NOMO-1 (cell line): Measurements from ENCODE around the gene IRF8.

Experiments used
- DNase-seq, 2 experiments: peaks; one replicate each; lab custom pipeline; 2025; ENCODE audit not compliant: unreplicated experiment in 2 of 2; lab: John Stamatoyannopoulos, UW

The IRF8 gene

DNA sequence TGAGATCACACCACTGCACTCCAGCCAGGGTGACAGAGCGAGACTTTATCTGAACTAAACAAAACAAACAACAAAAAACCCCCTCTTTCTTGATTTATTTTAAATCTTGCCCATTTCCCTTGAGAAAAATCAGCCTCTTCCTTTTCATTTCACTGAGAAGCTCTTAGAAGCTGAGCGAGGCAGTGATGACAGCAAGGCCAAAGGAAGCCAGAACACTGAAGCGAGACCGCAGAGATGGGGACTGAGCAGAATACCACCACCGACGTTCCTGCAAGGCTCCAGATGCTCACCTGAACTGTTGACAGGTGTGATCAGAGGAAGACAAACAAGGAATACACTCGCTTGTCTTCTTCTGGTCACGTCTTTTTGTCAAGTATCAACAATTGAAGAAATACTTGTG, 30.5 kb upstream of the IRF8 start:
- no peak for DNase-seq

DNA sequence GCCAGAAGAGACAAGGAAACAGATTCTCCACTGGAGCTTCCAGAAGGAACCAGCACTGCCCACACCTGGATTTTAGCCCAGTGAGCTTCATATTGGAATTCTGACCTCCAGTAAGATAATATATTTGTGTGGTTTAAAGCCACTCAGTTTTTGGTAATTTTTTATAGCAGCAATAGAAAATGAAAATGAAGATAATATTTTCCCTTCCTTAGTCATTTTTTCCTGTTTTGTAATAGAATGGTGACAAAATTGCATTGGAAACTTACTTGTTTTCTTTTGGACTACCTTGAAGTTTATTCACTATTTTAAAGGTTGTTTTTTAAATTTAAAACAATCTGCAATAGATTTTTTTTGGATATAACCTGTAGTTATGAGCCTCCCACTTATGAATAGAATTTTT, 29.8 kb upstream of the IRF8 start:
- DNase-seq: no peak

DNA sequence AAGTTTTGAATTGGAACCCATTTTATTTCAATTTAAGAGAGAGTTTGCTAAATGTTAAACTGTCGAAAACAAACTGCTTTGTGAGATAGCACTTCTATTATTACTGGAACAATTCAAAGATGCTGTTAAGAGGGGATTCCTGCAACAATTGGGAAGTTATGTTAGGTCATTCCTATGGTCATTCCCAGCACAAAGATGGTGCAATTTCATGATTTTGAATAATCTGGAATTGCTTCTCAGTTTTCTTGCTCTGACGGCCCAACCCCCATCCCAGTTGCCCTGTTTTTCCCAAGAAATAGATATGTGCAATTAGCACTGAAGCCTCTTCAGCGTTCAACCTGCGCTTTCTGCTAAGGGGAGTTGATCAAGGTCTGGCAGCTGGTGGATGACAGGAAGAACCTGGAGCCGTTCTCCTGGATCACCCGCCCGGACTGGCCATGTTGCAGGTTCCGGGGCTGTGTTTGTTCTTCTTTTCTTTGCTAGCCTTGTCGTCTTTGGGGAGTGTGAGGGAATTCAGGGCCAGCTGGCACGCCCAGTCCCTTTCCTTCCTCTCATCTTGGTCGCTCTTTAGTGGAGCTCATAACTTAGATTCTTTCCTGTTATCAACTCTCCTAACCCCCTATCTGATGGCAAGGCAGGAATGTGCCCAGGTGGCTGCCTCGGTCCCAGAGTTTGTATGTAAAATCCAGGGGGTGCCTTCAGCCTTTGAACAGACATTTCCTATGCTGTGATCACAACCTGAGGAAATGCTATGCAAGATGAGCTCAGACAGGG, 29.0 kb upstream of the IRF8 start:
- peak in 1 of 2 experiments; percentile 20 for DNase-seq

DNA sequence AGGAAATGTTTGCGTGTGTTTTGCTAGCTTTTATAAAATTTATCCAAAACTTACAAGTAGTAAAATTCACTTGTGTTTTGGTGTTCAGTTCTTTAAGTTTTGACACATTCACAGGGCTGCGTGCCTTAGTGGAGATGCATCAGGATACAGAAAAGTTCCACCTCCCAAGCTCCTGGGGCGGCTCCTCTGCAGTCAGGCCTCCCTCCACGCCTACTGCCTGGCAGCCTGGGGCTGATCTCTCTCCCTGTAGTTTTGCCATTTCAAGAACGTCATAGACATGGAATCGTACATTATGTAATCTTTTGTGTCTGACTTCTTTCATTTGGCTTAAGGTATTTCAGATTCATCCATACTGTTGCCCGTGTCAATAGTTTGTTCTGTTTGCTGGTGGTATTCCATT, 27.2 kb upstream of the IRF8 start:
- no peak for DNase-seq

DNA sequence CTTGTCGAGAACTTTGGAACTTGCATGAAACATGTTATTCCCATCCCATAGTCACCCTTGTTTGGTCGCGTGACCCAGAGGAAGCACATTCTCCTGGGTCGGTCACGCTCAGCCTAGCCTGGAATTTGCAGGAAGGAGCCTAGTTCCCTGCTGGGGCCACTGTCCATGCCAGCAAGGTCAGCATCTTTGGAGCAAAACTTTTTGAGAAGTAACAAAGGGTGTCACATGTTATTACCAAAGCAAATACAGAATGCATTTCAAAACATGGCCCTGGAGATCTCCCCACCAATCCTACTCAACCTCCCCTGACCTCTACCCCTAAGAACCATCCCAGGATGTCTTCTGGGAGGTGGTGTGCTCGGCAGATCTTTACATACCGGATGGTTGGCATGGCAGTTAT, 26.2 kb upstream of the IRF8 start:
- no peak for DNase-seq

DNA sequence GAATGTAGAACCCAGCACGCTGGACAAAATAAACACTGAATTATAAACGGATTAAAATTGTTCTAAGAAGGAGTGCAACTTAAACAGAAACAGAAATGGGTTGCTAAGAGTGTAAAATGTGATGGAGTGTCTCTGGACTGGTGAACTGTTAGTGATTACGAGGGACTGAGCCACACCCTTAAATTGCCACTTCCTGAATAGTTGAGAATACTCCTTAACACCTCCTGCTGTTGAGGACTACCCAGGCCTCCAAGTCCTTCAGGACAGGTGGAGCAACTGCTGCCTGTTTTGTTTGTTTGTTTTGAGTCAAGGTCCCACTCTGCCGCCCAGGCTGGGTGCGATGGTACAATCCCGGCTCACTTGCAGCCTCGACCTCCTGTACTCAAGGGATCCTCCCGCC, 25.8 kb upstream of the IRF8 start:
- DNase-seq: peak in 1 of 2 experiments; percentile 56

DNA sequence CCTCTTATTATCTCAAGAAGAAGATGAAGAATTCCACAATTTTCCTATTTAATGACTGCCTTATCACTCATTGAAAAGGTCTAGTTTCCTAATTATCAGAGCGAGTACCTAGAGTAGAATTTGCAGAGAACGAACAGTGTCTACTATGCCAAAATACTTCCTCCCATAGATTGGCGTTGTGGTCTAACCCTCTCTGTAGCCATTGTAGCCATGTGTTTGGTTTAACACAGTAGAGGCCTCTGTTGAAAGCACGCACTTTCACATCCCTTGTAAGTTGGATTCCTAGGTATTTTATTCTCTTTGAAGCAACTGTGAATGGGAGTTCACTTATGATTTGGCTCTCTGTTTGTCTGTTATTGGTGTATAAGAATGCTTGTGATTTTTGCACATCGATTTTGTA, 24.9 kb upstream of the IRF8 start:
- DNase-seq: peak; percentile 47 to 90

DNA sequence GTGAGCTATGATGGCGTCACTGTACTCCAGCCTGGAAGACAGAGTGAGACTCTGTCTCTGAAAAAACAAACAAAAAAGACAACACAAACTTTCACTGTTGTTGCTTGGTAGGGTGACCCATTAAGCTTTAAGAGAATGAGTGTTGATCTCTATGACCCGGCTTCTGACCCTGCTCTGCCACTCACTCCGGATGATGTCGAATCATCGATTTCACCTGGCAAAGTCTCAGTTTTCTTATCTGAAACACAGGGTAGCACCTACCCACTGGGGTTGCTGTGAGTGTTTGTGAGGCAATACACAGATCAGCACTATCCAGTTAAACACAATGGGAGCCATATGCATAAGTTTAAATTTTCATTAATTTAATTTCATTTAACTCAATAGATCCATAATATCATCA, 20.6 kb upstream of the IRF8 start:
- no peak for DNase-seq

DNA sequence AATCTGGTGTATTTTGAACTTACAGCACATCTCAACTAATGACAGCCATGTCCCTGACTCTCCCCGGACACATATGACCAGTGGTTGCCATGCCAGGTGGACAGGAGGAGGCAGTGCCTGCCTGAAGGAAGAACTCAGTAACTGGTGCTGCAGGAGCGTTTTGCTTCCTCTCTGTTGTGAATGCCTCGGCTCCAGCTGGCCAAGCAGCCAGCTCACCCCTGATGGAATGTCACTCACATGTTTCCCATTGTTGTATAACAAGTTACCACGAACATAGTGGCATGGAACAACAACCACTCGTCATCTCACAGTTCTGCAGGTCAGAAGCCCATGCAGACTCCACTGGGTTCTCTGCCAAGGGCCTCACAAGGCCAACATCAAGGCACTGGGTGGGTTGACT, 20.1 kb upstream of the IRF8 start:
- no peak for DNase-seq

DNA sequence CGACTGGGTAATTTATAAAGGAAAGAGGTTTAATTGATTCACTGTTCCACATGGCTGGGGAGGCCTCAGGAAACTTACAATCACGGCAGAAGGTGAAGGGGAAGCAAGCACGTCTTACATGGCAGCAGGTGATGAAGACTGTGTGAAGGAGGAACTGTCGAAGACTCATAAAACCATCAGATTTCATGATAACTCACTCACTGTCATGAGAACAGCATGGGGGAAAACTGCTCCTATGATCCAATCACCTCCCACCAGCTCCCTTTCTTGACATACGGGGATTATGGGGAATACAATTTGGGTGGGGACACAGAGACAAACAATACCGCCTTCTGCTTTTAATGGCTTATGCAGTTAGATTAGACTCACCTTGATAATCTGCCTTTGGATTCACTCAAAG, 19.4 kb upstream of the IRF8 start:
- DNase-seq: no peak

DNA sequence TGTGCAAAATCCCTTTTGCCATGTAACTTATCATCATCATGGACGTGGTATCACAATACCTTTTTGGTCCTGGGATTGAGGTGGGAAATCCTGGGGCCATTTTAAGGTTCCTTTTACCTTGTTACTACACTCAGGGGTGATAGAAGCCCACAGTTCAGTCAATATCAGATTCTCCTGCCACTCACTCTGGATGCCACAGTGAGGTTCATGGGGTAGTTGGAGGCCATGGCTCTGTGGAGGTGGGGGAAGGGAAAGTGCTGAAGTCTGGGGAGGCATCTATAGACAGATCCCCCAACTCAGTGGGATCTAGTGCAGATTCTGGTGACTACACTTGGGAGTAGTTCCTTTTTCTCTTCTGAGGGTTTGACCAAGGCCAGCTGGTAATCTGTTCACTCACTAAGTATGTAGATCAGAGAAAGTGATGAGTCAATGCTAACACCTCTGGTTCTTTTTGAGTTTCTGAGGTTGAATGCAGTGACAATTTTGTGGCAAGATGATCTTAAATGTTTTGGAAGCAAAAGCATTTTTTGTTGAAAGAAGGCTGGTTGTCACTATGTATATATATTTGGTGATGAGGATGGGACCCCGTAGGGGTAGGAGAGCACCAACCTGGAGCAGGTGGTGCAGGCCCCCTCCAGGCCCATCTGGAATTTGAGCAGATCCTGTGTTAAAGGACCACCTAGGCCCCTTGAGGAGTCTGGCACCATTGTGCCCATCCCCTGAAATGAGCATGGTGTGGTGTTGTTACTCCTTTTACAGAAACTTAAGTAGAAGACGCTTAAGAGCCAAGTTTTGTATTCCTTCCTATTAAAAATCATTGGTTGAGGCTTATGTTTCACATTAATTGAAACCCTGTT, 18.8 kb upstream of the IRF8 start:
- DNase-seq: peak in 1 of 2 experiments; percentile 30

DNA sequence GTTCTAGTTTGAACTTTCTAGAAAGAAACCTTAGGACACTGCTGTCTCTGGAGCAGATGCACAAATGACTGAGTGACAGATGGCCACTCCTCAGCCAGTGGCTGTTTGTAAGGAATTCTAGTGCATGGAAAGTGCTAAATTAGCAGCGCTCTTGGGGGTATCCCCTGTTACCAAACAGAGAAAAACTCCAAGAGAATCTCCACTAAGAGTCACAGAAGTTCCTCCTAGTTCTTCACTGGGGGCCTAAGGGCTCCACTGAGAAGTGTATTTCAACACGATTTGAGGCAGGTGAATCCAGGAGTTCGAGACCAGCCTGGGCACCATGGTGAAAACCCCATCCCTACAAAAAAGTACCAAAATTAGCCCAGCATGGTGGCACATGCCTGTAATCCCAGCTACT, 18.1 kb upstream of the IRF8 start:
- DNase-seq: no peak

DNA sequence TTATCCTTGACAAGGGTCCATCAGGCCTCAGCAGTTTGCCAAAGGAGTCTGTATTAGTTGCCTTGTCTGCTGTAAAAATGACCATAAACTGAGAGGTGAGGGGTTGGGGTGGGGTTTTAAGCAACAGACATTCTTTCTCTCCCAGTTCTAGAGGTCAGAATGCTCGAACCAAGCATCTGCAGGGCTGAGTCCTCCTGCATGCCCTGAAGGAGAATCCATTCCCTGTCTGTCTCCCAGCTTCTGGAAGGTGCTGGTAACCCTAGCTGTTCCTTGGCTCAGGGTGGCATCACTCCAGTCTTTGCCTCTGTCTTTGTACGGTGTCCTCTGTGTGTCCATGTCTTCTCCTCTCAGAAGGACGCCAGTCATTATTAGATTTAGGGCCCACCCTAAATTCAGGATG, 17.5 kb upstream of the IRF8 start:
- no peak for DNase-seq

DNA sequence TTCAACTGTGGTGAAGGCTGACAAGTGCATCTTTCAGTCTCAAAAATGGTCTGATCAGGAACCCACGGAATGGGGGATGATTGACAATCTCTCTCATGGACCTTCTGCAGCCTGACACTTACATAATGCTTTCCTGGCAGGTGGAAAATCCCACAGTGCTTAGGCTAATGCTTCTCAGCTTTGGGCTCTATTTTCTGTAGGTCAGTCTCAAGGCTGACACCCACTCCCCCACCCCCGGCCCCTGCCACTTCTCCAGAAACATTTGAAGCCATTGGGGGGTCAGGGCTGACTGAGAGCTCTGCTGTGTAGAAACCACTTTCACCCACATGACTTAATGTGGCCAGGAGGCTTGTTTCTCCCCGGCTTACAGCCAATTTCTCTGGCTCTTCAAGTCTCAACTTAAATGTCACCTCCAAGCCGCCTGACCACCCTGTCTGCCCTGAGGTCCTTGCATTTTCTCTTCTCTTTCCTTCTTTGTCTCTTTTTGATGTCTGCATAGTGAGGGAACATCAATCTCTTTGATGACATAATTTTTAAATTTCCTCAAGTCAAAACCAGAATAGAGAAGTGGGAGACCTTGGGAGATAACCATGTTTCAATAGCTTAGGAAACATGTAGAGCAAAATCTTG, 16.7 kb upstream of the IRF8 start:
- DNase-seq: peak; percentile 31 to 65

DNA sequence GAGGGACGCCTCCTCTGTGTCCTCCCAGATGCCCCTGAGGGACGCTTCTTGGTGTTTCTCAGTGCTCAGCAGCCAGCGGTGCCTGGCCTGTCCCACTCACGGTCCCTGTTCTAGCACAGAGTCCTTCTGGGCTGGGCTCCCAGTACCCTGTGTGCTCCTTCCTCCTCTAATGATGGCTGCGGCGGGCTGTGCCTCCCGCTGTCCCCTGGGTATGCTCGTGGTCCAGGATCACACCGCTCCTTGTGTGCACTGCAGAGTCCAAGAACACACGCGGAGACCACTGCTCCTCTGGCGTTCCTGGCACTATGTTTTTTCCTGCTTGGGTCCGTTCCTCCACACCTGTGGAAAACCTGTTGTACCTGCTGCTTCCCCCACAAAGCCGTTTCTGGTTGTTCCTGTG, 15.1 kb upstream of the IRF8 start:
- no peak for DNase-seq

DNA sequence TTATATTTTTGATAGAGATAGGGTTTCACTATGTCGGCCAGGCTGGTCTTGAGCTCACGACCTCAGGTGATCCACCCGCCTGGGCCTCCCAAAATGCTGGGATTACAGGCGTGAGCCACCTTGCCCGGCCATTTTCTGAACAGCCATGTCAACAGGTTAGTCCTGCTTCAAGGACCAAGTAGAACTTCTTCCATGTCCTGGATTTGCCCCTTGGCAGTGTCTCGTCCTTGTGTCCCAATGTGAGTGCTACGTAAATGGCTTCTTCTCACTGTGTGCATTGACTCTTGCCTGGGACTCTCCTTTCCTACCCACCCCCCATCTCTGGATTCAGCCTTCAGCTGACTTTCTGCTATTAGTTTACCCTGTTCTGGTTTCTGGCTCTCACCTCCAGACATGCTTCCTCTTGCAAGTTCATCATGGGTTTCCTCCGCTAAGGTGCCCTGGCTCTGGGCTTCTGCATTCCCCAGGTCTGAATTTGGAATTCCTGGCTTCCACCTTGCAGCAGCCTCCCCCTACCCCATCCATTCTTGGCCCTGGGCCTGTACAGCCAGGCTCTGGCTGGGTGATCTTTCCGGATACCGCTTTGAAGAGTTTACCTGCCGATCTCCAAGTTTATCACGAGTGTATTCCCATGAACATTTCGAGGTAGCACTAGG, 14.0 kb upstream of the IRF8 start:
- no peak for DNase-seq

DNA sequence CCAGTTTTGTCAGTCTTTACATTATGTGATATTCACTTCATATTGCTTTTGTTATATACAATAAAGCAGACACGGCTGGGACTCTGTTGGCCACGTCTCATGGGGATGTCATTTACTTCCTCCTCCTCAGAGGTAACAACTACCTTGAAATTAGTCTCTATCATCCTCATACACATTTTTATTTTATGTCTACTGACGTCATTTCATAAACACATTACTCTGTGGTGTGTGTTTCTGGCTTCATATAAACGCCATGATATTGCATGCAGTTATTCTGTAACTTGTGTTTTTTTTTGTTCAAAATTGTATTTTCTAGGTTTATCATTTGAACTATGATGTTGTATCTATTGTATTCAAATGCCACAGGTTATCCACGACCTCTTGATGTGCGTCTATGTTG, 13.4 kb upstream of the IRF8 start:
- no peak for DNase-seq

DNA sequence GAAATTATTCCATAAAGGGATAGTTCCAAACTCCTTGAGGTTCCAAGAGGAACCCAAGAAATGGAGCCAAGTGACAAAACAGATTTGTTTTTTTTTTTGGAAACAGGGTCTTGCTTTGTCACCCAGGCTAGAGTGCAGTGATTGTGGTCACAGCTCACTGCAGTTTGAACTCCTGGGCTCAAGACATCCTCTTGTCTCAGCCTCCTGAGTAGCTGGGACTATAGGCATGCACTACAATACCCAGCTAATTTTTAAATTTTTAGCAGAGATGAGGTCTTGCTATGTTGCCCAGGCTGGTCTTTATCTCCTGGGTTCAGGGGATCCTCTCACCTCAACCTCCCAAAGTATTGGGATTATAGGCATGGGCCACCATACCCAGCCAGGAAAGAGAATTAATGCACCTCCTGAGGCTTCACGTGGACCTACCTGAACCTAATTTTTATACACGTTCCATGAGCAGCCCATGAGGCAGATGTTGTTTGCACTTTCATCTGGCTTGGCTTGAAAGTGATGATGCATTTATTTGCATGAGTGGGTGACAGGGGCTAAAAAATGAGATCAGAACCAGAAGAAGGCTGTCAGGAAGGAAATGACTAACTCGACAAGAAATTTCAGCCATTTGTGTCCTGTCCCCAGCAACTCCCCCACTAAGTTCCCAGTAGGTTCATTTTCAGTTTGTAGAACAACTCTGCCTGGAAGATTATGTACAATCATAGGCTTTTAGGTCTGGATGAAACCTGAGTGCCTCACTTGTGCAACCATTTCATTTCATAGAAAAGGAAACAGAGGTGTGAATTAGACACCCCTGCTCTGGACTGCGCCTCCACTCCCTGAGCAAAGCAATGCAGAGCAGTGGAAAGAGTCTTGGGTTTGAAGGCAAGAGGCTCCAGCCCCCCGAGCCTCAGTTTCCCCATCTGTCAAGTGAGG, 10.3 kb upstream of the IRF8 start:
- DNase-seq: peak; percentile 74 to 91

DNA sequence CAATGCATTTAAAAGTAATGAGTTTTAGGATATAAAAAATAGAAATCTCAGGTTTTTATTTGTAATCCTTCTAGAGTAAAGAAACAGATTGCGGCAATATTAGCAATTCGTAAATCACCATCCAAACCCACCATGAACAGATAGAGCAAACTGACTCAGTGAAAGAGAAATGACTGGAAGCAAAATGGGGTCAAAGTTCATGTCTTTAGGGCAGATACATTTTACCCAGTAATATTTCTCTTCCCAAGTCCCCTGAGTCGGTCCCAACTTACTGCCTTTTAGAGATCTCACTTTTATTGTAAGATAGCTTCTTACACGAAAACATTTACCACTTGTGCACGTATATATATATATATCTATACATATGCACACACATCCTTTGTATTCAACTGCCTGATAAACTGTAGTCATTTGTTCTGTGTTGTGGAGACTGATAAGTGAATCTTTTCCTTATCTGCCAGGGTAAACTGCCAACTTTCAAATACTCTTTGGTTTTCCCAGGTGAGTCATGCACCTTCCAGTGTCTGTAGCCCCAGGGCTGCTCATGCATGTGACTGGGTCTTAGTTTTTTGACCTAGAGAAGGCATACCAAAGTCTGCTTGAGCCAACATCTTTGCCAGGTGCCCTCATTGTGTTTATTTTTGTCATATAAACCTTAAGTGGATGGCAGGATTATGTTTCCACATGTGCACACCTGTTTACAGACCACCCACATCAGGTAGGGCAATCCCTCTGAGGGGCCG, 7.8 kb upstream of the IRF8 start:
- DNase-seq: no peak
